ENCODE data around the gene CABP2. TPM values are rescaled to one million over a fixed set of nuclear protein-coding genes. Genes with fewer than 3 reads are reported as not detected.
"Not testable (repeated sequence)": the region's sequence is repeated elsewhere in the genome, so short reads cannot be mapped to it uniquely, and the experiment has no call there.

The CABP2 gene
- total RNA-seq, 1 donor from 2014 or later: not detected

DNA sequence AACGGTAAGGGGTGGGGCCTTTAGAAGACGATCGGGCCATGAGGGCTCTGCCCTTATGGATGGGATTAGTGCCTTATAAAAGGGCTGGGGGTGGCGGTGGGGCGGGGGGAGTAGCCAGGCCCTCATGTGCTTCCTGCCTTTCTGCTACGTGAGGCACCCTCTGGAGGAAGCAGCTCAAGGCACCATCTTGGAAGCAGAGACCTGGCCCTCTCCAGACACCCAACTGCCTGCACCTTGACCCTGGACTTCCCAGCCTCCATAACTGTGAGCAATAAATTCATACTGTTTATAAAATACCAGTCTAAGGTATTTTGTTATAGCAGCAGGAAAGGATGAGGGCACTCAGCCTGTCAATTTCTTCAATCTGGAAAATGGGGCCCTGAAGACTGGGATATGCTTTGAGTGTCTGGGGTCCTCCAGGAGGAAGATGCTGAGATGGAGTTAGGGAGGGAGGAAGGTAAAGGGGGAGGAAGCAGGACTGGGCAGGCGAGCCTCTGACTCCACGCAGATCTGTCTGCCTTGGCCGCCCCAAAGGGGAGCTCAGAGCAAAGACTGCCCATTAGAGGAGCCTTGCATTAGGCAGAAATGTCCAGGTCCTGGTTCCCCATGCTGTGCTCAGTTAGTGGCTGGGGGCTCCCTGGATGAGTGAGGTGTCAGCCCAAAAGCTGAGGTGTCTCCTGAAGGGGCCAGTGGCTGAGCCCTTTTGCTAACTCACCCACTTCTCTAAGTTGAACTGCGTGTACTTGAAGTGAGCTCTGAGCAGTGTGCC, 5.3 kb downstream of the CABP2 start:
- TF ChIP-seq, protein P1, sequence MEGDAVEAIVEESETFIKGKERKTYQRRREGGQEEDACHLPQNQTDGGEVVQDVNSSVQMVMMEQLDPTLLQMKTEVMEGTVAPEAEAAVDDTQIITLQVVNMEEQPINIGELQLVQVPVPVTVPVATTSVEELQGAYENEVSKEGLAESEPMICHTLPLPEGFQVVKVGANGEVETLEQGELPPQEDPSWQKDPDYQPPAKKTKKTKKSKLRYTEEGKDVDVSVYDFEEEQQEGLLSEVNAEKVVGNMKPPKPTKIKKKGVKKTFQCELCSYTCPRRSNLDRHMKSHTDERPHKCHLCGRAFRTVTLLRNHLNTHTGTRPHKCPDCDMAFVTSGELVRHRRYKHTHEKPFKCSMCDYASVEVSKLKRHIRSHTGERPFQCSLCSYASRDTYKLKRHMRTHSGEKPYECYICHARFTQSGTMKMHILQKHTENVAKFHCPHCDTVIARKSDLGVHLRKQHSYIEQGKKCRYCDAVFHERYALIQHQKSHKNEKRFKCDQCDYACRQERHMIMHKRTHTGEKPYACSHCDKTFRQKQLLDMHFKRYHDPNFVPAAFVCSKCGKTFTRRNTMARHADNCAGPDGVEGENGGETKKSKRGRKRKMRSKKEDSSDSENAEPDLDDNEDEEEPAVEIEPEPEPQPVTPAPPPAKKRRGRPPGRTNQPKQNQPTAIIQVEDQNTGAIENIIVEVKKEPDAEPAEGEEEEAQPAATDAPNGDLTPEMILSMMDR (IDR thresholded peaks at IDR 0.05; ENCODE audit: insufficient read depth, low read length, poor library complexity, severe bottlenecking): no peak
- Histone ChIP-seq H3K27me3 (ENCODE audit: control insufficient read depth, insufficient read depth, low read length) (no peaks in the 10 kb centered on the region), H3K4me3 (ENCODE audit: low read depth, low read length) (no peak overlapping the region), H3K36me3 (ENCODE audit: control insufficient read depth, insufficient read depth, low read length) (no peaks in the 10 kb centered on the region)
- DNase-seq (ENCODE audit: low read depth): no peak

DNA sequence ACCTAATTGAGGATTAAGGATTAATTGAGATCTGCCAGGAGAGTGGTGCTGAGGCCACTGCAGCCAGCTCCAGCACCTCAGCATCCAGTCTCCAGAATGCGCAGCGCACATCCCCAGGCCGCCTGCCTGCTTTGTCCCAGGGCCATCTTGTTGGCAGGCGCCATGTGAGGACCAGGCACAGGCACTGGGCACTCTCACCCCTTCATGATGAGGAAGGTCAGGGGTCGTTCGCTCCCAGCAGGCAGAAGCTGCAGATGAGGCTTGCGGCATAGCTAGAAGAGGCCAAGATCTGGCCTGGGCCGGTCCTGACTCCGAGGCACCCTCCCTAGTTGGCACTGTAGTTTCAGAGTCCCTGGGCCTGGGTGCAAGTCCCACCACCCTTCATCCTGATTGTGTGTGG, 6.4 kb downstream of the CABP2 start:
- no peak for DNase-seq (ENCODE audit: low read depth)
- H3K36me3 ChIP-seq (ENCODE audit: control insufficient read depth, insufficient read depth, low read length): no peaks in the 10 kb centered on the region
- TF ChIP-seq, protein P1 (IDR thresholded peaks at IDR 0.05; ENCODE audit: insufficient read depth, low read length, poor library complexity, severe bottlenecking): no peak
- H3K27me3 ChIP-seq (ENCODE audit: control insufficient read depth, insufficient read depth, low read length): no peaks in the 10 kb centered on the region
- no peak overlapping the region for H3K4me3 ChIP-seq (ENCODE audit: low read depth, low read length)

DNA sequence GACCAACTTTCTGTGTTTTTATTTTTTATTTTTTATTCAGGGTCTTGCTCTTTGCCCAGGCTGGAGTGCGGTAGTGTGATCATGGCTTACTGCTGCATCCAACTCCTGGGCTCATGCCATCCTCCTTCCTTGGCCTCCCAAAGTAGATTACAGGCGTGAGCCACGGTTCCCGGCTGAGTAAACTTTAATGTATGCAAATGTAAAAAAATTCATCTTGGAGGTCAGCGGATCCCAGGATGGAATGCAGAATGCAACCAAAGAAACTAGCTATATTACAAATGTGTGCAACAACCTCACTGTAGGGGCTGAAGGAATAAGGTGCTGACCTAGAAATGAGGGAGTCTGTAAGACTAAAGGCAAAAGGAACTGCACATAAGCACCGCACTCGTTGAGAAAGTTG, 9.1 kb downstream of the CABP2 start:
- no peak for DNase-seq (ENCODE audit: low read depth)
- TF ChIP-seq, protein P1 (IDR thresholded peaks at IDR 0.05; ENCODE audit: insufficient read depth, low read length, poor library complexity, severe bottlenecking): no peak
- H3K4me3 ChIP-seq (ENCODE audit: low read depth, low read length): no peak overlapping the region
- no peaks in the 10 kb centered on the region for H3K36me3 ChIP-seq (ENCODE audit: control insufficient read depth, insufficient read depth, low read length)
- H3K27me3 ChIP-seq (ENCODE audit: control insufficient read depth, insufficient read depth, low read length): no peaks in the 10 kb centered on the region

DNA sequence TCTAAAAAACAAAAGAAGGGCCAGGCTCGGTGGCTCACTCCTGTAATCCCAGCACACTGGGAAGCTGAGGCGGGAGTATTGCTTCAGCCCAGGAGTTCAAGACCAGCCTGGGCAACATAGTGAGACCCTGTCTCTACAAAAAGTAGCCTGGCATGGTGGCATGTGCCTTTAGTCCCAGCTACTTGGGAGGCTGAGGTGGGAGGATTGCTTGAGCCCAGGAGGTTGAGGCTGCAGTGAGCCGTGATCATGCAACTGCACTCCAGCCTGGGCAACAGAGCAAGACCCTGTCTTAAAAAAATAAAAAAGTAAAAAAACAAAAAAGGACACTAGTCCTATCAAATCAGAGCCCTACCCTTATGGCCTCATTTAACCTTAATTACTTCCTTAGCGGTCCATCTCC, 11.7 kb downstream of the CABP2 start:
- not testable (repeated sequence) for H3K4me3 ChIP-seq (ENCODE audit: low read depth, low read length); H3K36me3 ChIP-seq (ENCODE audit: control insufficient read depth, insufficient read depth, low read length); H3K27me3 ChIP-seq (ENCODE audit: control insufficient read depth, insufficient read depth, low read length); DNase-seq (ENCODE audit: low read depth)

DNA sequence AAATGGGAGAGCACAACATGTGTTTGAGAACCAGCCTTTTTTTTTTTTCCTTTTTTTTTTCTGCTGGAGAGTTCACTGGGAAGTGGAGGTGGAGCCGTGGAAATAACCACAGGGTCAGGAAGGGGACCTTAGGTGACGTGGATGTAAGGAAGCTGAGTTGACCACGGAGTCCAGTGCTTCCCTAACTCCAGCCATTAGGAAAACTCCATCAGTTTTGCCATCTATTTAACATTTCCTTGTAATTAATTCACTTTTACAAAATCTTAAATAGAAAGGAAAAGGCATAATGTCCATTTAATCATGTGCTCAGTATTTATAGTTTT, 13.3 kb downstream of the CABP2 start:
- no peaks in the 10 kb centered on the region for H3K27me3 ChIP-seq (ENCODE audit: control insufficient read depth, insufficient read depth, low read length)
- DNase-seq (ENCODE audit: low read depth): no peak
- TF ChIP-seq, protein P1 (IDR thresholded peaks at IDR 0.05; ENCODE audit: insufficient read depth, low read length, poor library complexity, severe bottlenecking): no peak
- no peaks in the 10 kb centered on the region for H3K36me3 ChIP-seq (ENCODE audit: control insufficient read depth, insufficient read depth, low read length)
- H3K4me3 ChIP-seq (ENCODE audit: low read depth, low read length): no peak overlapping the region

DNA sequence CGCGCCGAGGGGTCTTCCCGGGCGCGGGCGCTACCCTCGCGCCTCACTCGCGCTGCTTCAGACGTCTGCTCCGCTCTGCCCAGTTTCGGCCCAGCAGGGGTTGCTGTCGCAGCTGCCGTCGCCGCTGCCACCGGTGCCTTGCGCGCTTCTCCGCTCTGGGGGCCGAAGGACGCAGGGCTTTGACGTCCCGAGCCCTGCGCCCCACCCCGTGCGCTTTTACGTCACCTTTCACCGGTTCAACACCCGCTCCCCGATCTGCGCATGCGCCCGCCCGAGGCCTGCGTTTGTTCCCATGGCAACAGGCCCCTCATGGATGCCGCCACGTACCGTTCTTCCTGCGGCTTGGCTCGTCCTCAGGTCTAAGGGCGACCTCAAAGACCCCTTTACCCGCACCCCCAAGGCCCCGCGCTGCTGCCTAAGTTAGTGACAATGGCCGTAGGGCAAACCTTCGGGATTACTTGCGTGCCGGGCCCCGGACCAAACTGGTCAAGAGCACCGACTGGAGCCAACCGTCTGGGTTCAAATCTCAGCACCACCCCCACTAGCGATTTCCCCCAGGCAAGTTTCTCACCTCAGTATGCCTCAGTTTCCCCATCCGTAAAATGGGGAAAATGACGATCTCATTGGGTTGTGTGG, 14.6 kb downstream of the CABP2 start:
- TF ChIP-seq, protein P1 (IDR thresholded peaks at IDR 0.05; ENCODE audit: insufficient read depth, low read length, poor library complexity, severe bottlenecking): no peak
- DNase-seq (ENCODE audit: low read depth): peak; percentile 66
- Histone ChIP-seq H3K4me3 (ENCODE audit: low read depth, low read length) (peak overlapping the region; percentile 89), H3K36me3 (ENCODE audit: control insufficient read depth, insufficient read depth, low read length) (no peaks in the 10 kb centered on the region), H3K27me3 (ENCODE audit: control insufficient read depth, insufficient read depth, low read length) (no peaks in the 10 kb centered on the region)
